ENCODE data around the gene SIGLEC15.
"Not testable (repeated sequence)": the region's sequence is repeated elsewhere in the genome, so short reads cannot be mapped to it uniquely, and the experiment has no call there.

Gene SIGLEC15

DNA sequence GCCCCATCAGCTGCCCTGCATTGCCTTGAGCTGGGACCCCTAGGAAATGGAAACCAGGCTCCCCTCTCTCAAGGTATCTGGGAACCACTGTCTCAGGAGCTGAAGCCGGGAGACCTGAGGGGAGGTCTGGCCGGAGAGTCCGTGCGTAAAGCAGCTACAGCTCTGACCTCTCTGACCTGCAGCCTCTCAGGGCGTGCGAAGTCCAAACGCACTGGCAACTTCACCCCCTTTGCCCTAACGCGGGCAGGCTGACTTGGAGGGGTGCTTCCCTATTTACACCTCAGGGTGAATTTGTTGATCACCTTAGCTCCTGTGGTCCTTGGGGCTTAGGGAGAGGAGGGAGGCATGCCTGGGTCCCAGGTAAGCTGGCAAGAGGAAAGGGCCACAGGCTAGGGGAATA is 17.5 kb downstream of the SIGLEC15 start:
- no peak for DNase-seq (ENCODE audit: low read depth in 2 of 2, low spot score in 1 of 2)

DNA sequence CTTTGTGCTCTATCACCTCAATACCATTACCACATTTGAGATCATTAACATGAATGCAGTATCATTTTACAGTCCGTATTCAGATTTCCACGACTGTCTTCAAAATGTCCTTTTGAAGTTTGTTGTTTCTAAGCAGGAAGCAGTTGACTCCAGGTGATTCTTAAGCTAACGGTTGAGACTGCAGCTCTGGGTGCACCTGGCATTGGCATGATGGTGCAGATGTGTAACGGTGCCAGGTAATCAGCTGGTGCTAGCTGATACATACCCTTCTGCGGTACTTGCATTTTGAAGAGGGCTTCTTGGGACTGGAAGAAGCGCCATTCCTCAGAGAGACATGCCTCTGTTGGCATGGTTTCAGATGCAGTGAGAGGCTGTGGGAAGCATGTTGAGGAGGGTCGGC is 19.5 kb downstream of the SIGLEC15 start:
- DNase-seq (ENCODE audit: low read depth in 2 of 2, low spot score in 1 of 2): no peak

DNA sequence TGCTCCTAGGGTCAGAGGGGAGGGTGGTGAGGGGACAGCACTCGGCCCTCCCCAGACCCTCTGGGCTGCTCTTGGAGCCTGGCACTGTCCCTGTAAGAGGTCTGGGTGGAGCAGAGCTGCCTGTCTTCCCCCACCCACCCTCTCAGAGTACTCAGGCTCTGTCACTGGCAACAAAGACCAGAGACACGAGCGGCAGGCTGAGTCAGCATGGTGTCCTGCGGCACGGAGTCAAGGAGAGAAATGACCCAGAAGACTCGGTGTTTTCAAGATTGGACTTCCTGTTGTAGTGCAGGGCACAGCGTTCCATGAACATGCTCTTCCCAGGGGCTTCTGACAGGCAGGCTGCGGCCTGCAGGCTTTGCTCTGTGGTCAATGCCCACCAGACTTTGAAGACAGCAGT is 19.9 kb downstream of the SIGLEC15 start:
- no peak for DNase-seq (ENCODE audit: low read depth in 2 of 2, low spot score in 1 of 2)

DNA sequence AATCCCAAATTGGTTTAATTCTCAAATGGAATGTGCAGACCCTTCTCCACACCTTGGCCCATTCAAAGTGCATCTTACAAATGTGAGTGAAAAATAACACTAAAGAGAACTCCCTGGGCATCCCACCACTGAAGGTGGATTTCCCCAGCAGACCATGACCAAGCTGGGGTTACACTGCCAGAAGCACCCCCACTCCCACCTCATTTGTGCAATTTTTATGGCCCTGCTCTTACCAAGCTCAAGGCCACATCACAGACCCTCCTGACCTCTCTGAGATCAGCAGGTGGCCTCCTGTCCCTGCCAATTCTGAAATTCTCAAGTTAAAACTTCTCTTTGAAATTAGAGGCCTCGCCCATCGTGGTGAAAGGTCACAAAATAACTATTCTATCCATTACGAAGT is 21.6 kb downstream of the SIGLEC15 start:
- DNase-seq (ENCODE audit: low read depth in 2 of 2, low spot score in 1 of 2): no peak

DNA sequence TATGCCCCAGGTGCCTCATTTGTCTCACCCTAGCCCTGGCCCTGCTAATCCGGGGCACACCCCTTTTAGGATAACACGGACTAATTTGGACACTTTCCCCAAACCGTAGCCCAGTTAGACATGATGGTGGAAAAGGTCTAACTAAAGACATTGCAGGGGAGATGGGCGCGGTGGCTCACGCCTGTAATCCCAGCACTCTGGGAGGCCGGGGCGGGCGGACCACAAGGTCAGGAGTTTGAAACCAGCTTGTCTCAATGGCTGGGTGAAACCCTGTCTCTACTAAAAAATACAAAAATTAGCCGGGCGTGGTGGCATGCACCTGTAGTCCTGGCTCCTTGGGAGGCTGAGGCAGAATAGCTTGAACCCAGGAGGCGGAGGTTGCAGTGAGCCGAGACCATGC is 23.2 kb downstream of the SIGLEC15 start:
- not testable (repeated sequence) for DNase-seq (ENCODE audit: low read depth in 2 of 2, low spot score in 1 of 2)

GRCh38 chr18:45849529-45849928 is 24.1 kb downstream of the SIGLEC15 start:
- DNase-seq (ENCODE audit: low read depth in 2 of 2, low spot score in 1 of 2): no peak

DNA sequence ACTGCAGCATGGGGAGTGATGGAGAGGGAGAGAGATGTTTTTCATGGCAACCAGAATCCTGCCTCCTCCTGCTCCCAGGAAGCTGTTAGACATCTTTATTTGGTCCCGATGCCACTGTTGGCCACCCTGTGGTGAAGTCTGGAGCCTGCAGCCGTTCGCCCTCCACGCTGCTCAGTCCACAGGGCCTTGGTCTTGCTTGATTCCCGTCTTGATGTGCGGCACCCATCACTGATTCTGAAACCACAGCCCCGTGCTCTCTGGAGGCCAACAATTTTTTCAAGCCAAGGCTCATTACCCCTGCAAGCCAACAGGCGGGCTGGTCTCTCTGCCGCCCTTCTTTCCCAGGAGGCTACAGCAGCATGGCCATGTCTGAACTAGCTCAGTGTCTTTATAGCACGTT is 24.5 kb downstream of the SIGLEC15 start:
- DNase-seq (ENCODE audit: low read depth in 2 of 2, low spot score in 1 of 2): no peak

- no peak for DNase-seq (ENCODE audit: low read depth in 2 of 2, low spot score in 1 of 2)
Observed at GRCh38 chr18:45851161-45851925, 25.9 kb downstream of the SIGLEC15 start.

DNA sequence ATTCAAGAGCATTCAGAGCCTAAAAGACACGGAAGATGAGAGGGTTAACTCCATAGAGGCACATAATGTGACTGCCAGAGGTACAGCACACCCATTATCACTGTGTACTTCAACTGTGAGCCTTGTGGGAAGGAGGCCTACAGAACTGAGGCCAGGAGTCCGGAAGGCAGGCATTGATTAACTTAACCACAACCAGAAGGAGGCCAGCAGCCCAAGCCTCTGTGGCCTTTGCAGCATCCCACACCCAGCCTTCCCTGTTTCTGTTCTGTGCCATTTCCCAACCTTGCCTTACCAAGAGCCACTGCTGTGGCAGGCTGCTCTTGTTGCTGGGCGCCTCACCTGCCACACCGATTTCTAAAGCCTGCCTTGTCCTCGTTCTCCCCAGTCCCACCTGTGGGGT is 27.2 kb downstream of the SIGLEC15 start:
- DNase-seq (ENCODE audit: low read depth in 2 of 2, low spot score in 1 of 2): no peak

DNA sequence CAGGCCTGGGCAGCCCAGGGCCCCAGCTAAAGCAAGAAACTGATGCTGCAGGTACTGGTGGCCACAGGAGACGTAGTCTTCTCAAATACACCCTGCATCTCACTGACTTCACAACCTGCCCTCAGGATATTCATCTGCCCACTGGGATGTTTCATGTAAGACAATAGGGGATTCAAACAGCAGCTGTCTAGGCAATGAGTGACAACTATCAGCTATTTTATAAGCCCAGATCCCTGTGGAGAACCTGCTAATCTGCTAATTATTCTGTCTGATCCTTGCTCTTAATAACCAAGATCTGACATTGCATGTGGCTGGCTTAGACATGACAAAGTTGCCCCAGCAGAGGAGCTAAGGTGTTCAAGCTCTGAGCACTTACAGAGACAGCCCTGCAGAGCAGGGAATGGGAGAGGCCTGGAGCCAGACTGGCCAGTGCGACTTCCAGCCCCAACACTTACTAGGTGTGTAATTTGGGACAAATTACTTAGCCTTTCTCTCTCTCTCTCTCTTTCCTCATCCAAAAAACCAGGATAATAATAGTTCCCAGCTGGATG is 28.6 kb downstream of the SIGLEC15 start:
- no peak for DNase-seq (ENCODE audit: low read depth in 2 of 2, low spot score in 1 of 2)

- no peak for DNase-seq (ENCODE audit: low read depth in 2 of 2, low spot score in 1 of 2)
Observed at GRCh38 chr18:45856531-45856930, 31.1 kb downstream of the SIGLEC15 start.

- DNase-seq (ENCODE audit: low read depth in 2 of 2, low spot score in 1 of 2): no peak
Observed at GRCh38 chr18:45859334-45859733, 33.9 kb downstream of the SIGLEC15 start.

- no peak for DNase-seq (ENCODE audit: low read depth in 2 of 2, low spot score in 1 of 2)
Observed at GRCh38 chr18:45860492-45860891, 35.0 kb downstream of the SIGLEC15 start.

DNA sequence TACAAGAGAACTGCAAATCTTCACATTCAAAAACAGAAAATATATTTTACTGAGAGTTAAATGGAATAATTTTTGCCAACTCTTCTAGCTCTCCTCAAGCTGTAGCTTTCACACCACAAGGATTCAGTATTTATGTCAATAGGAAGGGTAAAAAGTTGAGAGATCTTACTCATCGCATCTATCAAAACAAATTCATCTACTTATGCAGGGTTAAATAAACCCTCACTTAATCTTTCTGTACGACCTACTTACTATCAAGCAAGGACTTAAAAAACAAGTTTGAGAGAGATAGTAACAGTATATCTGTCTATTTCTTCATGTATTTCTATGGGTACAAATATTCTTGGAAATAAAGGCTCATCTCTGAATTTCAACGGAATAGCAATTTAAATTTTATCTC is 35.5 kb downstream of the SIGLEC15 start:
- DNase-seq (ENCODE audit: low read depth in 2 of 2, low spot score in 1 of 2): no peak

DNA sequence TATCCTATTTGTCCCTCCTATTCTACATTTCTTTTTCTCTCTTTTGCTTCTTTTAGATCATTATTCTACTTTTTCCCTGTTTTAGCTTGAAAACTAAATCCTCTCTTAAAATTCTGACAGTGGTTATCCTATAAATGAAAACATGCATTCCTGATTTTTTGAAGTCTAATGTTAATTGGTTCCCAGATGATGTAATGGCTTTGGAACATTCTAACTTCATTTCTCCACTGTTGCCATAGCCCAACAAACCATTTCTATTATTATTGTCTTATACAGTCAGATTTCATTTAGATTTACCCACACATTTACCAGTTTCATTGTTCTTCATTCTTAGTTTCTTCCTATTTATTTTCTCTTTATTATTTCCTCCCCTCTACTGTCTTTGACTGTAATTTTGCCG is 36.5 kb downstream of the SIGLEC15 start:
- DNase-seq (ENCODE audit: low read depth in 2 of 2, low spot score in 1 of 2): no peak

DNA sequence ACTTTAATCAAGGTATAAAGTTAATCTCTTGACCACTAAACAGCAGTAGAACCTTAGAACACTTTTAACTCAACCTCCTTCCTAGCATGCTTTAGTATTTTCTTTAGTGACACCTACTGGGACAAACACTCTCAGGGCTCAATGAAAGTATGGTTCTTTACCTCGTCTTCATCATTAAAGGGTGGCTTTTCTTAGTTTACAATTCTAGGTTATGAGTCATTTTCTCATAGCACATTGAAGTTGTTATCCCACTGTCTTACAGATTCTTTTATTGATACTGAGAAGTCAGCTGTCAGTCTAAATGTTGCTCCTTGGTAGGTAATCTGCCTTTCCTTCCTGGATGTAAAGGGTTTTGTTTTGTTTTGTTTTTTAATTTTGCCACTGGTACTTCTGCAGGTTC is 38.0 kb downstream of the SIGLEC15 start:
- DNase-seq (ENCODE audit: low read depth in 2 of 2, low spot score in 1 of 2): no peak

- no peak for DNase-seq (ENCODE audit: low read depth in 2 of 2, low spot score in 1 of 2)
Observed at GRCh38 chr18:45864081-45864480, 38.6 kb downstream of the SIGLEC15 start.

GRCh38 chr18:45865466-45865865 is 40.0 kb downstream of the SIGLEC15 start:
- DNase-seq (ENCODE audit: low read depth in 2 of 2, low spot score in 1 of 2): no peak

DNA sequence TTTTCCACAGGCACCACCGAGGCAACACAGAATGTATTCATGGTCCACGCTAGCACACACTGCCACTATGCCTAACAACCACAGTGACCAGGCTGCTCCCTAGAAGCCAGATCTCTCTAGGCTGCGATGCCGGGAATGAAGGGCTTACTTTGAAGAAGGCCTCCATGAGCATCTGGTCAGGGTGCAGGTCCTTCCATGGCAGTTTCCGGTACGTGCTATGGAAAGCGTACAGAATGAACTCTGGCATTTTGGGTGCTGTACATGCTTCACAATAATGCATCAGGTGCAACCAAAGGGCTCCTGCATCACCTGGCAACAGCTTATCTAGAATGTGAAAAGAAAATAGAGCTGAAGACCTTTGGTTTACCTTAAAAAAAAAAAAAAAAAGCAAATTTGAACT is 44.9 kb downstream of the SIGLEC15 start:
- DNase-seq (ENCODE audit: low read depth in 2 of 2, low spot score in 1 of 2): no peak

GRCh38 chr18:45871431-45872084 is 46.1 kb downstream of the SIGLEC15 start:
- DNase-seq (ENCODE audit: low read depth in 2 of 2, low spot score in 1 of 2): no peak

- peak in 1 of 2 donors; percentile 16 for DNase-seq (ENCODE audit: low read depth in 2 of 2, low spot score in 1 of 2)
Observed at GRCh38 chr18:45874491-45875184, 49.2 kb downstream of the SIGLEC15 start.

- DNase-seq (ENCODE audit: low read depth in 2 of 2, low spot score in 1 of 2): no peak
Observed at GRCh38 chr18:45876161-45876560, 50.7 kb downstream of the SIGLEC15 start.

Measured in stimulated activated CD8-positive, alpha-beta memory T cell treated with anti-CD3 and anti-CD28 coated beads, Interleukin-4, amount 100 ng/mL, for 1 hour (primary cell).